SIG-M5 (cell line): ENCODE measurements around the gene EFCAB14.
"Not testable (repeated sequence)": the region's sequence is repeated elsewhere in the genome, so short reads cannot be mapped to it uniquely, and the experiment has no call there.

Experiments
- DNase-seq: peaks from one replicate; lab custom pipeline; 2025; lab: John Stamatoyannopoulos, UW

EFCAB14 gene

DNA sequence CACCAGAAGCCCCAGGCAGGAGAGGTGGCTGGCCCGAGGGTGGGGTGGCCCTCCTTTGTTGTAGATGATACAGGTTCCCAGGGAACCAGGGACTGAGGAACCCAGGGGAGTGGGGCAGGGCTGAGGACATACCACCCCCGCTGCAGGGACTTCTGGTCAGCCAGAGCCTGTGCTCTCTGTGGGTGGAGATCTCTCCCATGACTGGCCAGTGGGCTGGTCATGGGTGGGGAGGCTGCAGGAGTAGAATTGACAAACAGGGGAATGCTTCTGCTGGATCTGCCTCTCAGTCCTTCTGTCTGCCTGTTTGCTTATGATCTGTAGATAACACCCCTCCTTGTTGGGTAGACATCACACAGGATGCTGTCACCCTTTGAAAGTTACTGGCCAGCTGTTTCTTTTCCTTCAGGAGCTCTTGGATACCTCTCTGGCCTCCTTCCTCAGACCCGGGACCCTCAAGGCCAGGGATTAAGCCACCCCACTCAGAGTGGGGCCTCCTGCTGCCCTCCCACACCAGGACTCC, 2.8 kb upstream of the EFCAB14 start:
- no peak for DNase-seq

DNA sequence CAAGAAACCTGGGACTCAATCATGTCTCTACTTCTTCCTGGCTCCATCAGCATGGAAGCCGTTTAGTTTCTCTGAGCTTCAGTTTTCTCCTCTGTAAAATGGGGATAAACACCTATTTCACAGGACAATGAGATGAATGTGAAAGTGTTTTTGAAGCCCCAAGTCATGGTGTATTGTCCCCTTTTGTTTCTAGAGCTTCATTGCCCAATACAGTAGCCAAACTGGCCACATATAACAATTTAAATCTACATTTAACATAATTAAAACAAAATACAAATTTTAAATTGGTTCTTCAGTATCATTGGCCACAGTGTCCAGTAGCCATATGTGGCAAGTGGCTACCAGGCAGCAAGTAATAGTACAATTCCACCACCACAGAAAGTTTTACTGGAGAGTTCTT, 2.3 kb upstream of the EFCAB14 start:
- no peak for DNase-seq

DNA sequence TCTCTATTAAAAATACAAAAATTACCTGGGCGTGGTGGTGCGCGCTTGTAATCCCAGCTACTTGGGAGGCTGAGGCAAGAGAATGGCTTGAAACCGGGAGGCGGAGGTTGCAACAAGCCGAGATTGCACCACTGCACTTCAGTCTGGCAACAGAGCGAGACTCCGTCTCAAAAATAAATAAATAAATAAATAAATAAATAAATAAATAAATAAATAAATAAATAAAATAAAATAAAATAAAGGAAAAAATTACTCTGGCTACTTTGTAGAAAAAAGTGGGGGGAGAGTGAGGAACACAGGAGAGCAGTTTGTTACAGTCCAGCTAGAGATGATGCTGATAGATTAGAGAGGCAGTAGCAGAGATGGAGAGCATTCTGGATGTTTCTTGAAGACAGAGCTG, 1.4 kb upstream of the EFCAB14 start:
- not testable (repeated sequence) for DNase-seq

DNA sequence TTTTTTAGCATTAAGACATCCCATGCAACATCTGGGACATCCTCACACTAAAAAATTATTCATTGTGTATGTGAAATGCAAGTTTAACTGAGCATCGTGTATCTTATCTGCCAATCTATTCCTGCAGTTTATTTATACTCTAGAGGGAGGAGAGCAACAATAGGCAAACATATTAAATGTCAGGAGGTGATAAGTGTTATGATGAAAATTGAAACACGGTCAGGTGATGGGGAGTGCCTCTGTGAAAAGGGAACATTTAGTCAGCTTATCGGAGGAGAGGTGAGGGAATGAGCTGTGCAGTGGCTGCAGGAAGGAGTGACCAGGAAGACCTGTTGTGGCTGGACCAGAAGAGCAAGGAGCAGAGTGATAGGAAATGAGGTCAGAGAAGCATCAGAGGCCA, 775 bp upstream of the EFCAB14 start:
- no peak for DNase-seq

DNA sequence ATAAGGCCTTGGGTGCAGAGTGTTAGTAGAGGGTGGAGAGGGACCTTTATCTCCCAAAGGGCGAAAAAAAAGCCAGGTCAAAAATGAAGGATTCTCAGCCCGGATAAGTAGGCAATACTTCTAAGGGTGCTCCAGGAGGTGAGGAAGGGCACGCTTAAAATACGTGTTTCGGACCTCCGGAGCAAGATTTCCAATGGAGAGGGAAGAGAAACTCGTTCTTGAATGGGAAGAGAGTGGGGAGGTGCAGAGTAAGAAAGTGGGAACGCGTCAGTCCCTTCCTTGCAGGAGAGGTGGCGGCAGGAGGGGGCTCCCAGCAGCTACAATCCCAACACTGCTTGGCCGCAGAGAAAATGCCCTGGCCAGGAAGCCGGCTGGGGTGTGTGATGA, 581 bp downstream of the EFCAB14 start:
- no peak for DNase-seq

DNA sequence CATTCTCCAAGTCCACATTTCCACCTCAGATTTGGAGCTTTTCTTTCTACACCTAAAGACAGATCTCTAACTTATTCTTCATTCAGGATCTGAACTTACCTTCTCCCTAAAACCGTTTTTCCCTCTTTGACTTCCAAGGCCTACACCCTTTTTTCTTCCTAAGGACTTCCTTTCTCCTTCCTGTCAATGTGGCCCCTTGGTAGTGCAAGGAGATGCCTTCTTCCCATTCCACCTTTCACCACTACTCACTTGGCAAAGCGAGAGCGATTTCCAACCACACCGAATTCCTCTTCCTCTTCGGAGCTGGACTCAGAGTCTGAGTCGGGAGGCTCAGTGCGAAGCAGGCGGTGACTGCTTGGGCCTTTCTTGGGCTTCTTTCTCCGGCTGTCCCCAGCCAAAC, 1.3 kb downstream of the EFCAB14 start:
- DNase-seq: no peak

DNA sequence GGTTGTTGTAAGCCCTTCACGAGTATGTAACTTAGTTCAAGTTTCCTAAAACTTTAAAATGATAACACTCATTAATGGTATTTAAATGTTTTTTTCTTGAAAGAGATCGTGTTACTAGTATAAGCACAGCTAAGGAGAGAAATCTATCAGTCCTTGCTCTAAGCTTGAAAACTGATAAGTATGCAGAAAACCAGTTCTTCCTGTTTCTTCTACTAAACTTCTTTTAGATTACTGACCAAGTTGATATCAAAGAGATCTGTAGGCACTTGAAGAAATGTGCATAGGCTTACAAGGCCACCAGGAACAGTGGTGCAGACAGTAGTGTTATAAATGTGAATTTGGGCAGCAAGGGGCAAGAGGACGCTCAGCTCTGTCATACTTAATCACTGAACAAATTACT, 3.9 kb downstream of the EFCAB14 start:
- DNase-seq: no peak

DNA sequence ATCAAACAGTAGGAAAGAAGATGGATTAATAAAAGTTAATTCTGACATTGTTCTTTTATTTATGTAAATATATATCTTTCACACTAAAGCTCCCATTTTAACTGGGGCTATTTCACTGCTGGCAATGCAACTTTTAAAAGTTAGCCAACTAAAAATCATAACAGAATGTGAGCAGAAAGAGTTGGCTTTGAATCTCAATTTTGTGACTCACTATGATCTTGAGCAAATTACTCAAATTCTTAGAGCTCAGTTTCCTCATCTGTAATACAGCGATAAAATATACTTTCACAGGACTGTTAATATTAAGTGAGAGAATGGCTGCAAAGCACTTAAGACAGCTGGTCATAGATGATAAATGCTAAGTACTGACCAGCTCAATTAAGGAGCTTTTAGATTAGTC, 10.8 kb downstream of the EFCAB14 start:
- DNase-seq: no peak

DNA sequence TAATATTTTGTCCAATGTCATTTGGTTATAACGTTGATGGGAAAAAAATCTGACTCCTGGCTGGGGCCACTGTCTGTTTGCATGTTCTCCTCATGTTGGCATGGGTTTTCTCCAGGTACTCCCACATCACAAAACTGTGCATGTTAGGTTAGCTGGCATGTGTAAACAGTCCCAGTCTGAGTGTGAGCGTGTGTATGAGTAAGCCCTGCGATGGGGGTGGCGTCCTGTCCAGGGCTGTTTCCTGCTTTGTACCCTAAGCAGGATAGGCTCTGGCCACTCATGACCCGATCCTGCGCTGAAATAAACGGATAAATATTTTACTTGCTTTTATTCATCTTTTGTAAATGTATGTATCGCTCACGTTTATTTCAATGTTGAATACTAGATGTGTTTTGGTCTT, 13.5 kb downstream of the EFCAB14 start:
- DNase-seq: no peak

DNA sequence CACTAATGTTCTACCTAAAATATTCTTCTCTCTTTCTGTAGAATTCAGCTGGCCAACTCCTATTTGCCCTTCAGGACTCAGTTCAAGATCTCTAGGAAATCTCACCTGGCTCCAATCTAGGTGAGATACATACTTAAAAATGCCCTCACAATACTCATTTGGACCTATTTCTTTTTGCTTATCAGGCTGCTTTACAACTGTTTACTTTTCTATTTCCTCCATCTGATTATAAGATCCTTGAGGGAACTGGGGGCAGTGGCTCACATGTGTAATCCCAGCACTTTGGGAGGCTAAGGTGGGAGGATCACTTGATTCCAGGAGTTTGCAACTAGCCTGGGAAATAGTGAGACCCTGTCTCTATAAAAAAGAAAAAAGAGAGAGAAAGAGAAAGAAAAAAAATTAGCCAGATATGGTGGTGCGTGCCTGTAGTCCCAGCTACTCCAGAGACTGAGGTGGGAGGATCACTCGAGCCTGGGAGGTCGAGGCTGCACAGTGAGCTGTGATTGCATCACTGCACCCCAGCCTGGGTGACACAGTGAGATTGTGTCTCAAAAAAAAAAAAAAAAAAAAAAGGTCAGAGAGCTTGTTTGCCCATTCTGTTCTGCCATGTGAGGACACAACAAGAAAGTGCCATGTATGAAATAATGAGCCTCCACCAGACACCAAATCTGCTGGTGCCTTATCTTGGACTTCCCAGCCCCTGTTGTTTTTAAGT, 14.8 kb downstream of the EFCAB14 start:
- no peak for DNase-seq

DNA sequence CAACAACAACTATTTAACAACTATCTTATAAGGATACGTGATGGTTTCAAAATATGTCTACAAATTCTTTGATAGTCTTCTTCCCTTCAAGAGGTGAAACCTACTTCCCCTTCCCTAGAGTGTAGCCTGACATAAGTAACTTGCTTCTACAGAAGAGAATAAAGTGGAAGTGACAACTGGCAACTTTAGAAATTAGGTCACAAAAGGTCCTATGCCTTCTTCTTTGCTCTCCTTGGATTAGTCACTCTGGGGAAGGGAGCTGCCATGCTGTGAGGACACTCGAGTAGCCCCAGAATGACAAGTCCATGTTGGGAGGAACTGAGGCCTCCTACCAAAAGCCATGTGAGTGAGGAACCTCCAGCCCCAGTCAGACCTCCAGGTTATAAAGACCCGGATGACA, 19.2 kb downstream of the EFCAB14 start:
- peak; percentile 64 for DNase-seq

DNA sequence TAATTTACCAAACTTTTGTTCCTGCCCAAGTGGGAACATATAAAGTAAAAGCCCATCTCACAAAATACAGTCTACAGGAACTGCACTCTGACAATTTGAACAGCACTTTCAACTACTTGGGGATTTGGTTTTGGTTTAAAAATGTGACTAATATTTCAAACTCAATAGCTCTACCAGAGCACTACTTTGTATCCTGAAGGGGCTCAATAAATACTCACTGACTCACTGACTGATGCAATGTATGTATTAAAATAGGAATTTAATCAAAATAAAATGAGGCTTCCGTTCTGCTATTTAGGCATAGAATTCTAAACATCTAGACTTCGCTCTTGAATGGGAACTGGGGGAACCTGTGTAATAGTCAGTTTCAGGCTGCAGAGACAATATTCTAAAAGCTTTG, 21.9 kb downstream of the EFCAB14 start:
- no peak for DNase-seq

DNA sequence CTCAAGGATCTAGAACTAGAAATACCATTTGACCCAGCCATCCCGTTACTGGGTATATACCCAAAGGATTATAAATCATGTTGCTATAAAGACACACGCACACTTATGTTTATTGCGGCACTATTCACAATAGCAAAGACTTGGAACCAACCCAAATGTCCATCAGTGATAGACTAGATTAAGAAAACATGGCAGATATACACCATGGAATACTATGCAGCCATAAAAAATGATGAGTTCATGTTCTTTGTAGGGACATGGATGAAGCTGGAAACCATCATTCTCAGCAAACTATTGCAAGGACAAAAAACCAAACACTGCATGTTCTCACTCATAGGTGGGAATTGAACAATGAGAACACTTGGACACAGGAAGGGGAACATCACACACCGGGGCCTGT, 24.2 kb downstream of the EFCAB14 start:
- DNase-seq: not testable (repeated sequence)

DNA sequence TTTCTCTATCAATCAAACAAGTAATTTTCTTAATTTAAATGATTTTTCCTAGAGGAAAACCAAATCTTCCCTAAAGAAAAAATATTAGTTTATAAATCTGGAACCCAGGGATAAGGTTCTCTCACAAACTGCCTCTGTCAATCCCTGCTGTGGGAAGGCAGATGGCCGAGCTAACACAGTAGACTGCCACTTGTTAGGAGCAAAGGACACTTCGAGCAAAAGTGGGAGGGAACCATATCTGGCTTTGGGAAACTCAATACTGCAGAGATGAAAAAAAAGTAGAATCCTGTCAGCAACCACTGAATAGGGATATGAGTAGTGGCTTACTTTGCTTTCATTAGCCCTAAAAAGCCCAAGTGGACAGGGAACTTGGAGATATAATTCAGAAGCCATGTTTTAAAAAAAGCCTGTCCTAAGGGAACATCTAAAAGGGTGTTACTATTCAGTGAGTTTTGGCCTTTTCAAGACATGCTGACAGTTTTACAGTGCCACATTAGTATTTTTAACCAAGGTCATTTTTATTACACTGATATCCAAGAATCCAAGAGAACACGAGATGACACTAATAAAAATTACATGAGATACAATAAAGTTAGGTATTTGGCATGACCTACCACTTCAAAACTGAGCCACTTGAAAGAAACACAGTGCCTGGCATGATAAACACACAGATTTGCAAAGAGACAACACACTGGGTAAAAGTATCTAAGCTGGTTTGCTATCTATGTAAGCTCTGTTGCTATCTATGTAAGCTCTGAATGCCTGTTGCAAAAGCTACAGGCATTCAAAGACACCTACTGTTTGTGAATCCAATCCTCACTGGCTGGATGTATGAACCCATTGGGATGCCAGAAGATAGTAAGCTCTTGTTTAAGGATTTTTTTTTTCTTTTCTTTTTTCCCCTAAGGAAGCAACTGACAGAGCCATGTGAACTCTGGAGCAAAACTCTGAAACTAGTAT, 25.8 kb downstream of the EFCAB14 start:
- DNase-seq: no peak

DNA sequence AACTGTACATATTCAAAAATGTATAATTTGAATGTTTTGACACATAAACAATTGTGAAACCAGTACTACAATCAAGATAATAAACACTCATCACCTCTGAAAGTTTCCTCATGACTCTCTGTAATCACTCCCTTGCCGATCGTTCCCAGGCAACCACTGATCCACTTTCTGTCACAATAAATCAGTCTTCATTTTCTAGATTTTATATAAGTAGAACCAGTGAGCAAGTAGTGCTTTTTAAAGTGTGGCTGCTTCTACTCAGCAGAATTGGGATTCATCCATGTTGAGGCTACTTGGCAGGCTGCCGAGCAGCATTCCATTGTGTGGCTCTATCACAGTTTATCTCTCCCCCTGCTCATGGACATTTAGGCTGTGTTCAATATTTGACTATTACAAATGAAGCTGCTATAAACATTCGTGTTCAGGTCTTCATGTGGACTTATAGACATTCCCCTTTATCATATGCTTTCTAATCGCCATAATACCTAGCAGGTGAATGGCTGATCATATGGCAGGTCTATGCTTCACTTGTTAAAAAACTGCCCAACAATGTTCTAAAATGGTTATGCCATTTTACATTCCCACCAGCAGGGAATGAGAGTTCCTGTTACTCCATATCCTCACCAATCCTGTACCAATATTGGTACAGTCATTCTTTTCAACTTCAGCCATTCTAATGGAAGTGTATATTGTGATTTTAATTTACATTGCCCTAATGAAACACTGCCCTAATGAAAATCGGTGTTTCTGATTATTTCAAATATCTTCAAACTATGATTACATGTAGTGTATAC, 26.7 kb downstream of the EFCAB14 start:
- DNase-seq: no peak

DNA sequence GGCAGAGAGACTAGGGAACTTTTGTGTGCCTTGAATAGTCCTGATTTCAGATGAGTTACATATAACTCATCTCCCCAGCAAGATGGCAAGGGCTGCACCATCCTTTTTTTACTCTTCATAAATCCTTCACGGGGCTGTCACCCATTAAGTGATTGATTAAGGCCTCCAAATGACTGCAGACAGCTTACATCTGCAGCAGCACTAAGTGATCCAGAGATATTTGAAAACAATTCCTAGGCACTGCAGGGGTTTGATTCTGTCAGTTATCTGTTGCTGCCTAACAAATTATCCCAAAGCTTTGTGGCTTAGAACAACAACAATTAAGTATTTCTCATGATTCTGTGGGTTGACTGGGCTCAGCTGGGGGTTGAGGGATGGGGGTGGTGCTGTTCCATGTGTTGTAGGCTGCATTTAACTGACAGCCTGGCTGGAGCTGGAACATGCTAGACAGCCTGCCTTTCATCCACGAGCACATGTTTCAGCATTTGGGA, 27.9 kb downstream of the EFCAB14 start:
- DNase-seq: no peak

DNA sequence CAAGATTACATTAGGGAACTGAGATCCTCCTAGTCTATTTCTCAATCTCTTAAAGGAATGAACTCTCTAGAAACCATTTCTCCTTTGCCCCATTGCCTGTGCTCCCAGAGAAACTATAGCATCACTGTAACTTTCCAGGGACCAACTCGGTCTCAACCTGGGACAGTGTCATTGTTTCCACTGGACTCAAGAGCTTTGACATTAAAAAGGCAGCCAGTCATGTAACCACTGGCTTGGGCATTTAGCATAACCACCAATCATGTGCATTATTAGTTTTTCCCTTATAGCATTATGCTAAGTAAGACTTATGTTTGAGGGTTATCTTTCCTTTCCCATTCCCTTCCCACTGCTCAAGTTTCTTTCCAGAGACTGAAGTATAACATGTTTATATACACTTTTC, 29.0 kb downstream of the EFCAB14 start:
- no peak for DNase-seq

DNA sequence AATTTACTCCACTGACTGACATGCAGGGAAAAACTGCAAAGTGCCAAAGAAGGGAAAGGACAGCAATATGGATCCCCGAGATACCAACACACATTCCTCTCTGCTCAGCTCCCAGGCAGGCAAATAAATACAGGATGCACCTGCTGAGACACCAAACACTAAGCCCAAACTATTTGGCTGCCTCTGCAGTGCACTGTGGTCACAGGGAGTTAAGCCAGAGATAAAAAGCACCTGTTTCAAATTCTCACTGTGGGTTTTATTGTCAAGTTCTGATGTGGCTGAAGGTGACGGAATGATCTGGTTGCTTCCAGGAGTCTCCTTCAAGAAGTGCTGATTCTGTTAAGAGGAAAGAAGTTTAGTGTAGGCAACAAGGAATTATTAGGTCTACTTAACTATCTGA, 29.6 kb downstream of the EFCAB14 start:
- DNase-seq: no peak

DNA sequence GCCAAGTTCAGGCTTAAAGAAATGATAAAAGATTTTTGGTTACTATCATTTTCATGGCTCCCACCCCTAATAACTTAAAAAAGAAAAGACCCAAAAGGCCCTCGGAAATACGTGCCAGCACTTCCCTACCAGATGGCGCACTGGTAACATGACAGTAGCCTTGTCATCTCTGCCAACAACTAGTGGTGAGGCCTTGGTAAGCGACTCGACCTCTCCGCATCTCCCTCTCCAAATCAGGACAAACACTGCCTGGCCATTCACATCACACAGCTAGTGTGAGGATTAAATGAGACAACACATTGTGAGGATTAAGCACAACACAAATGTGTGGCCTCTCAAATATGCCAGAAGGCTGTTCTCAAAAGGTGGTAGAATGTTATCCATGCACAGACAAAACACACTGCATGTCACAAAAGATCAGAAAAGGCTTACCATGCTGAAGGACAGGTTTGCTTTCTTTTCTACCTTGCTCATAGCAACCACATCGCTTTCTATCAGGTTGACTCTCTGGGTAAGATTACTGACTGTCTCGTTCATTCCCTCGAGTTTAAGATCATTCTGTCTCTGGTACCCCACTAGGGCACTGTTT, 30.9 kb downstream of the EFCAB14 start:
- DNase-seq: no peak

DNA sequence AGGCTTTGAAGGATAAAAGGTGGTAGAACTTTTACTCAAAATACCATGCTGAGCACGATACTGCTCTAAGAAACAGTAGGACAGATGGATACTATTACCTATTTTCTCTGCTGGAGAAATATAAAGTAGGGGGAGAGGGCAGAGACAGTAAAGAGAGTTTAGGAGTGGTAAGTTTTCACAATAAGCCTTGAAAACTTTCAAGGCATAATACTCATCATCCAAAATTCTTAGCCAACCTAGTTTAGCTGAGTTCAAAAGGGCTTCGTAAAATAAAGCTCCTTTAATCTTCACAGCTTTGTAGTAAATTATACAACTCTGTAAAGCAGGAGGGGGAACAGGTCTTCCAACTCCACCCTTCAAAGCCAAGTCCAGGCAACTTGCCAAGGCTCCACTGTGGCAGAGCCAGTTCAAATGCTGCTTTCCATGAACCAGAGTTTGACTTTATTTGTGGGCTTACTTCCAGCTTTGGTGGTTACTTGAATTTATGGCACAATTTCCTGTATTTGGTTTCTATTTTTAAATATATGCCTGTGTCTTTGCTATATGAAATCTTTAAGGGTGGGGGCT, 31.7 kb downstream of the EFCAB14 start:
- DNase-seq: no peak

DNA sequence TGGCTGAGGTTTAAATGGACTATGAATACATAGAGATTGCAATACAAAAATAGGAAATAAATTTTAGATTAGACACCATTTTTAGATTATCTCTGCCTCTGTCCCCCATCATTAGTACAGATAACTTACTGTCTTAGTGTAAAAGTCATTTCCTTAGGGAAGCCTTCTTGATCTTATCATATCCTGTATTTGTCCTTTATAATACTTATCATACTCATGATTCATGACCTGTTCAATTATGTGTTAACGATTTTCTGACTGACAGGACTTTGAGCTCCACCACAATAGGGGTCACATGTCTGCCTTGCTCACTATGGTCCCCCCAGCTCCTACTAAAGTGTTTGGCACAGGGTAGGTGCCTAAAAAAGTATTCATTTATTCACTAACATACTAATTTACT, 32.7 kb downstream of the EFCAB14 start:
- DNase-seq: no peak
